ENCODE measurements around the gene RPP25.

Gene RPP25, protein sequence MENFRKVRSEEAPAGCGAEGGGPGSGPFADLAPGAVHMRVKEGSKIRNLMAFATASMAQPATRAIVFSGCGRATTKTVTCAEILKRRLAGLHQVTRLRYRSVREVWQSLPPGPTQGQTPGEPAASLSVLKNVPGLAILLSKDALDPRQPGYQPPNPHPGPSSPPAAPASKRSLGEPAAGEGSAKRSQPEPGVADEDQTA

DNA sequence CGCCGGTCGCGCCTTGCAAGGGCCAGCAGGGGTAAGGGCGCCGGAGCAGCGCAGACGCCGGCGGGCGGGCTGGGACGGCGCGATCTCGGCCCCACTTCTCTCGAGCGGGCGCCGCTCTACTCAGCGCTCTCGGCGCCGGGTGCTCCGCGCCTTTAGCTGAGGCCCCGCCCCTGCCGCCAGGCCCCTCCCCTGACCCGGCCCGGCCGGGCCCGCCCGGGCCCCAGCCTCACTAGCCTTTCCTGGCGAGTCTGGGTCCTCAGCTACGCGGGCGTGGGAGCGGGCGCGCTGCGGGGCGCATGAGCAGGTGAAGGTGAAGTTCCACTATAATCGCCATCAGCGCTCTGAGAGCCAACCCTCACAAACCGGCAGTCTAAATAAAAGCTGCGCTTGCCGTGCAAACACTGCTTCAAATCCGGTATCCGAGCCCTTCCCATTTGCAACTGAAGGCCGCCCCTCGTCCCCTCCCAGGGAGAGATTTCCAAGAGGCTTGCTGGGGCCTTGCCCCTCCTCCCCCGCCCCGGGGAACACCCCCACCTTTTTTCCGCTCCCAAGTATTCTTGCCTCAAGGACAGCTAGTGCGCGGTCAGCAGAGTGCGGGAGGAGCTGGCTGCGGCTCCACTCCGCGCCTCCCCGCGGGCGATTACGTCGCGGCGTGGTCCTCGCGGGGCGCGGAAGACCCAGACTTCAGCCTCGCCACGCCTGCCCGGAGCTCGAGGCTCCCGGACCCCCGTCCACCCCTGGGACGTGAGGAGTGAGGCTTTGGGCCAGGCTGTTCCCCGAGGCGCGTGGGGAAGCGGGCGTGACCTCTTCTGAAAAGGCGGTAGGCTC, at the start of gene RPP25:
TSS of gene RPP25 (minus strand) at position 125 of the 828 bp plus-strand sequence. CDS start 189 bp downstream, outside the sequence.
- DNase-seq, result peak; percentile 80

DNA sequence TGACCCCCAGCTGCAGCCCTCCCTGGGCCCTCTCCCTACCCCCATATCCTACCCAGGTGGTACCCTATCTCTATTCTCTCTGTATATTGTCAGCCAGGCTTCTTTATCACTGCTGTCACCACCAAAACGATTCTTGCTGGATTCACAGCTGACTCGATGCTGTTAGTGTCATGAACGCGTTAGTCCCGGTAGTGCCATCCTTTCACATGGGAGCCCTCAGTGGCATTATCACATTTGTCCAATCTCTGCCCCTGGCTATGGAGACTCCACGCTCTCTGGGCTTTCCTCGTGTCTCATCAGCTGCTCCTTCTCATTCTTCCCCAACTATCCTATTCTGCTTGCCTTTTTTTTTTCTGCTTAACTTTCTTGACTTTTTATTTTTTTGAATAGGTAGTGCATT, 45.8 kb upstream of the RPP25 start:
- no peak for DNase-seq

DNA sequence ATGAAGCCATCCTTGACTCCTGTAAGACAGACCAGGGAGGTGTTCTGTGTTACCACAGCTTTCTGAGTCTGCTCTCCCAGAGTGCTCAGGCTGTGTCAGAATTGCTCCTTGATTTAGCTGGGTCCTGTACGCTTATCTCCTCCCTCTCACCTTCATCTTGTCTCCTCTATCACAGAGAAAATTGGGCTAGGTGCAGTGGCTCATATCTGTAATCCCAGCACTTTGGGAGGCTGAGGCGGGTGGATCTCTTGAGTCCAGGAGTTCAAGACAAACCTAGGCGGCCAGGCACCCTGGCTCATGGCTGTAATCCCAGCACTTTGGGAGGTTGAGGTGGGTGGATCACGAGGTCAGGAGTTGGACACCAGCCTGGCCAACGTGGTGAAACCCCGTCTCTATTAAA, 44.7 kb upstream of the RPP25 start:
- no peak for DNase-seq

DNA sequence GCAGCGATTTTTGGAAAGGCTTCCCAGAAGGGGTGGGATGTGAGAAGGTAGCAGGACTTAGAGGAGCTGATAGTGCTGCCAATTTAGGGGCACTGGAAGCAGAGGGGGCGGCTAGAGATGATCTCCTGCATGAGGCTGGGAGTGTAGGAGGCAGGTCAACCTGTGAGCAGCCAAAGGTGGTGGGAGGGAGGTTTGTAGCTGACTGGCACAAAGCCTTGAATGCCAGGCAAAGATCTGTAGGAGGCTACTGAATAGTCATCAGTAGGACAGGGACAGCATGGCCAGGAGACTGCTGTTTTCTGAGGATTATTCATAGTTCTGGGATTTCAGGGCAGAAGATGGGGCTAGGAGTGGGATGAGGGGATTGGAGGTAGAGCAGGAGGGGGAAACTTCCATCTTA, 41.0 kb upstream of the RPP25 start:
- no peak for DNase-seq

DNA sequence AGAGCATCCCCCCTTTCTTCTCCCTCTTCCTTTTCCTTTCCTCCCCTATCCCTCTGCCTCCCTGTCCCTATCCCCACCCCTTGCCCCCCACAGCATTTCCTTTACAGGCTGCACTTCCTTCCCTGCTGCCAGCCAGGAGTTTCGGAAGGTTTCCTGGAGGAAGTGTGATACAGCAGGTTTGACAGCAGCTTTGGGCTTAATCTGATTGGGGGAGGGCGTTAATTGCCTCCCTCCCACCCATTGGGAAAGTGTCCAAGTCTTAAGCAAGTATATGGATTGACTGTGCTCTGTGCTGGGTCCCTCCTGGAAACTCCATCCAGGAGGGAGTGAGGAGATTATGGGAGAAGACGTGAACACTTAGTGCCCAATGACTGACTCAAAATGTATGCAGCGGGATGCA, 40.6 kb upstream of the RPP25 start:
- DNase-seq, result no peak

DNA sequence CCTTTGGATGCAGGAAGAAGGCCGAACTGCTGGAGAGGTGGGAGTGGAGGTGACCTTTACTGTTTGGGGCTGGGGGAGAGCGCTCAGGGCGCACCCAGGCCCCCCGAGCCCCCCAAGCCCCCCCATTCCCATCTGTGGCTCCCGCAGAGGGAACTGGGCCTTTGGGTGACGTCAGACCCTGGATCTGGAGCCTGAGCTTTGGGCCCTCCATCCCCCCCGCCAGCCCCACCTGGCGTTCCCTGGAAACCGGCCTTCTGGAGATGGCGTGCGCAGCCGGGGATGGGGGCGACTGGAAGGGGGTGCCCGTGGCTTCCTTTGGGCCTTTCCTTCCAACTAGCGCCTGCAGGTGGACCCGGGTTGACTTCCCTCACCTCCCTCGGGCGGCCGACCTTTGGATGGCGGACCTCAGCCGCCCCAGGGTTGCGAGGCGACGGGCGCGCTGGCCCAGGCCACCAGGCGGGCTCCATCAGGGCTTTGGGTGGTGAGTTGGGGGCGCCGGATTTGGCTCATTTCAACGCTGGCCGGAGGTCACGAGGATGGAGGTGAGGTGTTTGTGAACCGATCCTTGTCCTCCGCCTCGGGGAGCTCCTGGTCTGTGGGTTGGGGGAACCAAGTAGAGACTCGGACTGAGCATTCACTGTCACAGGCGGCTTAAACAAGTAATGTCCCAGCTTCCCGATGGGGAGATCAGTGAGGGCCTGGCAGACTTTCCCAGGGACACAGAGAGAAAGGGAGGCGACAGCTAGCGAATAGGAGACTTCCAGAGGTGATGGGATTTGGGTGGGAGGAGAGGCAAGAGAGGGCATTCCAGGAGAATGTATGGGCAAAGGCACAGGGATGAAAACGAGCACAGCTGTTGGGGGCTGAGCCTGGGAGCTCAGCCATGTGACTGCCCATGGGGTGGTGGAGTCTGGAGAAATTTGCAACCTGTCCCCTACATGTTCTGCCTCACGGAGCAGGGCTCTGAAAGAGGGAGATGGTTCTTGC, 39.5 kb upstream of the RPP25 start:
- DNase-seq, result peak; percentile 67

DNA sequence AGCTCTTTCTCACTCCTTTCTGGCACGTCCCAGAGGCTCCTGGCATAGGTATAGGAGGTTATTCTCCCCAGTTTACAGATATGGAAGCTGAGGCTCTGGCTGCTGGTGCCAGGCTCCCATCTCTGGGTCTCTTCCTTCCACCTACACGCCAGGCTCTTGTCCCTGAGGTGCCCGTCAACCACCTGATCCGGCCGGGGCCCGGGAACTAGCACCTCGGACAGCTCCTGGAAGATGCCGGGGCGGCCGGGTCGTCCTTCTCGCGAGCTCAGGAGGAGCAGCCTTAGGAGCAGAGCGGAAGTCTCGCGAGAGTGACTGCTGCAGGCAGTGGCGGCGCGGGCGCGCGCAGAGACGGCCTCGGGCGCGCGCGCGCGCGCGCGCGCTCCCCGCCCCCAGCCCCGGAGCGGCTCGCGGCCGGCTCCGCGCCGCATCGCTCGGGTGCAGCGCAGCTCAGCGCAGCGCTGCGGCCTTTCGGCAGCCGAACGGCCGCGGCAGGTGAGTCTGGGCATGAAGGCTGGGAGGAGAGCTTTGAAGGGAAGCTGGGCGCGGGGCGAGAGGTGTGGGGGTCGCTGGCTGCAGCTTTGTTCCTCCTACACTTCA, 38.7 kb upstream of the RPP25 start, which contains the start of gene SCAMP5:
TSS of gene SCAMP5 (plus strand) at position 382 of the 597 bp plus-strand sequence. CDS start 16,277 bp downstream, outside the sequence.
- peak; percentile 89 for DNase-seq

DNA sequence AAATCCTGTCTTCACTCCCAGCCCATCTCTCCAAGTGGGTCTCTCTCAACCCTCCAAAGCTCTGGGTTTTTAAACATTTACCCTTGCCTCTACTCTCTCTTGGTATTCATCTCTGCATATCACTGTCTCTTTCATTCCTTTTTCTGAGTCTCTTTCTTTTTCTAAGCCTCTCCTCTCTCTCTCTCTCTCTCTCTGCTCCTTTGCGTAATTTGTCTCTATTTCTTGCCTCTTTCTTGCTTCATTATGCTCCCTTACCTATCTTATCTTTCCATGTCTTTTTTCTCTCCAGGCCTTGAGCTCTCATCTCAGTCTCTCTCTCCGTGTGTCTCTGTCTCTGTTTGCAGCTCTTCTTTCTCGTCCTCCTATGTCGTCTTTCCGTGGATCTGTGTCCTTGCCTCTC, 38.1 kb upstream of the RPP25 start:
- no peak for DNase-seq

DNA sequence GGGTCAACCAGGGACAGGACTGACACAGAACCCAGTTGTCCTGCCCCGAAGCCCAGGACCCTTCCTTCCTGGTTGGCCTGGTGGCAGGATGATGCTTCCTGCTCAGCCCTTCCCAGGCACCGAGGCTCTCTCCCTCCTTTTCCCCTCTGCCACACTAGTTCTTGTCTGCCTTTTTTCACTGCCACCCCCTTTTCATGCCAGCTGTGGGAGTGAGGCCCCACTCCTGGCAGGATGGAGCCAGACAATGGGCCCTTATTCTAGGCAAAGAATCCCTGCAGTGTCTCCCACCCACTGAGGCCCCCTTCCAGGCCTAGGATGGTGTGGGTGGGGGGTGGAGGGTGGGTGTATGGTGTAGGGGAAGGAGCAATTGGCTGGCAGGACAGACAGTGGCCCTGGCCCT, 37.7 kb upstream of the RPP25 start:
- no peak for DNase-seq

DNA sequence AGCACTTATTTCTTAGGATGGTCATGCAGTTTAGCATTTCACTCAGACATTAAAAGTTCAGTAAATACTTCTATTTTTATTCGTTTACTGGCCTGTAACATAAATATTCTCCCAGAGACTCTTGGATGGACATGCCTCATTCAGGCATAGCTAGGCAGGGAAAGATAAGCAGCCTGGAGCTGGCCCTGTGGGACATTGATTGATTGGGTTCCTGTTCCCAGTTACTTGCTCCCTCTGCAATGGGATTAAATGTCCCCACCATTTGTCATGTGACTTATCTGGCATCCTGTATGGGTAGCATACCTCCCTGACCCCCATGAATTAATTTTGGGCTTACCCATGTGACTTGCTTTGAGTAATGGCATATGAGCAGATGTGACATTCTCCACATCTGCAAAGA, 36.0 kb upstream of the RPP25 start:
- no peak for DNase-seq

DNA sequence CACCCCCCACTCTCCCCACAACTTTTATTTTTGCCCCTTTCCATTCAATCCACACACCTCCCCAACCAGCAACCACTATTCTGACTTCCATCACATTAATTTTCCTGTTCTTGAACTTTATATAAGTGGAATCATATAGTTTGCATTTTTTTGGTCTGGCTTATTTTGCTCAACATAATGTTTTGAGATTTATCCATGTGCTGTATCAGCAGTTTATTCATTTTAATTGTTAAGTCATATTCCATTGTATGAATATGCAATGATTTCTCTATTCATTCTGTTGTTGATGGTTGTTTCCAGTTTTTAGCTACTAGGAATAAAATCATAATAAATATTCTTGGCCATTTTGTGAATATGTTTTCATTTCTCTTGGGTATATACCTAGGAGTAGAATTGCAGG, 33.0 kb upstream of the RPP25 start:
- DNase-seq, result no peak

DNA sequence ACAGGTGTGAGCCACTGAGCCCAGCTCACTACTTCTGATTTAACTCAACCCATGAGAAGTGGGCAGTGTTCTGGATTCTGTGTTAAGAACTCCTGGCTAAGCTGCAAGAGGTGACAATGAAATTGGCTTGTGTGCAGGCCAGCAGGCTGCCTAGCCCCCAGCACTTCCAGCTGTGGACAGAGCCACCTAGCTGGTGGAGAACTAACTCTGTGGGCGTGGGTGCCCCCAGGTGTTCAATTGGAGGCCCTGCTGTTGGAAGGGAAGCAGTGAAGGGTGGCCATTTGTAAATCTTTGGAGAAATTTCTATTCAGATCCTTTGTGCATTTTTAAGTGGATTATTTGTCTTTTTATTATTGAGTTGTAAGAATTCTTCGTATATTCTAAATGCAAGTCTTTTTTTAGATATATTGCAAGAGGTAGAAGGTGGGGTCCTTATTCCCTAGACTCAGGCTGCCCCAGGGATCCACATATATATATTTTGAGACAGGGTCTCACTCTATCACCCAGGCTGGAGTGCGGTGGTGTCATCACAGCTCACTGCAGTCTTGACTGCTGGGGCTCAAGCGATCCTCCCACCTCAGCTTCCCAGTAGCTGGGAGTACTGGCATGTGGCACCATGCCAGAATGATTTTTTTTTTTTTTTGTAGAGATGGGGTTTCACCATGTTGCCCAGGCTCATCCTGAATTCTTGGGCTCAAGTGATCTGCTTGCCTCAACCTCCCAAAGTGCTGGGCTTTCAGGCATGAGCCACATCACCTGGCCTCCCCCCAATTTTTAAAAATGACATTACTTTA, 31.6 kb upstream of the RPP25 start:
- no peak for DNase-seq

DNA sequence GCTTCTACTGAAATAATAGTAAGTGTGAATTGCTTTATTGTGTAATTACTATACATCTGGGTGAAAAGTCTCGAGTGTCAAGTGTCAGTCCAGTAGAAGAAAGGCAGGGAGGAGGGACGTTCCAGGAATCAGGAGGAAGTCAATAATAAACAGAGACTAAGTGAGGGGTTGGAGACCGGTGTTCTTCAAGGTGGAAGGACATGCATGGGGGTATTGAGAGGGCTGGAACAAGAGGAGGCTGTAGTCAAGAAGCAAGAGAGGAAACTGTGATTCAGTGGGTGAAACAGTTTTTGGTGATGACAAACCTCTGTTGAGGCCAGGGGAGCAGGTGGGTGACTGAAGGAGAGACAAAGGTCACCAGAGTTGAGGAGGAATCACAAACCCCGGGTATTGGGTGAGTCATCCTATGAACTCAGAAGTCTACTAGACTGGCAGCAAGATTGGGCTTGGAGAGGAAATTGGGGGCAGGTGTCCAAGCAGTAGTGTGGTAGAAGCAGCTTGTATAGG, 27.2 kb upstream of the RPP25 start:
- DNase-seq, result no peak

DNA sequence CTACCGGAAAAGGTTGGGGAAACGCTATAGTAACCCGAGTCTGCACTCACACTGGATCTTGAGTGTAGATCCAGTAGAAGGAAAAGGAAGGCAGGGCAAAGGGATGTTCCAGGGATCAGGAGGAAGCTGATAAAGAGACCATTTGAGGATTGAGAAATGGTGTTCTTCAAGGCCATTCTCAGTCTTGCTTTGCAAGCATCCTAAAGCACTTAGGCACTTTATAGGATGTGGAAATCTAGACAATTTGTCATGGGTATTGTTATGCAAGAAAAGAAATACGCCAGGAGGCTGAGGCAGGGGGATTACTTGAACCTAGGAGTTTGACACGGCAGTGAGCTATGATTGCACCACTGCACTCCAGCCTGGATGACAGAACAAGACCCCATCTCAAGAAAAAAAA, 25.6 kb upstream of the RPP25 start:
- no peak for DNase-seq

DNA sequence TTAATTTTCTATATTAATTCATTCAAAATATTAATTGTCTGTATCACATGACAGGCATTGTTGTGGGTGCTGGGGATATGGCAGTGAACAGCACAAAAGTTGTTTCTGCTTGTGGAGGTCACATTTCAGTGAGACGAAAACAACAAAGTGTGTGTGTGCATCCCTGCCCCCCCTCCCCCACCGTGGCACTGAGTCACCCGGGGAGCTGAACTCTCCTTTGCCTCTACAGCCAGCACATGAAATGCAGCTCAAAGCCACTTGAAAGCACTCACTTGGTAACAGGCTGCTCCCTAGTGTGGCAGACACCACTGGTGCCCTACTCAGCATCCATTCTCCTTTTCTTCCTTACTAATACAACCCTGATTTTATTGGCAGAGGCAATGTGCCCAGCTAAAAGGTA, 21.9 kb upstream of the RPP25 start:
- no peak for DNase-seq

DNA sequence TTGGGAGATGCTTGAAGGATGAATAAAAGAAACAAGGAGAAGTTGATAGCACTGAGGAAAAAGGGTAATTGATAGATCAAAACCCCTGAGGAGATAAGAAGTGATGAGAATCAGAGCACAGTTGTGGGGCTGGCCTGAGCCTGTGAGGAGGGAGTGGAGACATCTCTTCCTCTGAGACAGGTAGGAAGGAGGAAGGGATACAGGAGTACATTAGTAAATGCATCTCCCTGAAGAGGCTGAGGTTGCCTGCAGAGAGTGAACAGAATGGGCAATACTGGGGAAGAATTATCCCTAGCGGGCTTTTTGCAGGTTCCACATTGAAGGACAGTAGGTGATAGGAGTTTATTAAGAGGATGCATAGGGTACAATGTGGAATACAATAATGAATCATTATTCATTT, 21.5 kb upstream of the RPP25 start:
- no peak for DNase-seq

DNA sequence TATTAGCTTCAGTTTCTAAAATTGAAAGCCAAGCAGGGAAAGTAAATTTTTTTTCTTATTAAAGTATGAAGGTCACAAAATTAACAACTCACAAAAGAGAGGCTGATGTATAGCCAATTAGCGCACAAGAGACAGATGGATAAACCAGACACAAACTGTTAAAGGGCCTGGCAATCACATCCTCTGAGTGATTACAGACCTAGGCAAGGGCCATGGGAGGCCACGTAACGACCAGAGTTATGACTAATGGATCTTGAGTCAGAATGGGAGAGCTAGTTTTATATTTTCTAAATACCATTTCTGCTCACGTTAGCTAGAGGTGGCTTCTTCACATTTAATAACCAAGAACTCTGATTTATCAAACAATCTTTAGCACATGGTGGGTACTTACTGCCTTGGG, 21.0 kb upstream of the RPP25 start:
- no peak for DNase-seq

DNA sequence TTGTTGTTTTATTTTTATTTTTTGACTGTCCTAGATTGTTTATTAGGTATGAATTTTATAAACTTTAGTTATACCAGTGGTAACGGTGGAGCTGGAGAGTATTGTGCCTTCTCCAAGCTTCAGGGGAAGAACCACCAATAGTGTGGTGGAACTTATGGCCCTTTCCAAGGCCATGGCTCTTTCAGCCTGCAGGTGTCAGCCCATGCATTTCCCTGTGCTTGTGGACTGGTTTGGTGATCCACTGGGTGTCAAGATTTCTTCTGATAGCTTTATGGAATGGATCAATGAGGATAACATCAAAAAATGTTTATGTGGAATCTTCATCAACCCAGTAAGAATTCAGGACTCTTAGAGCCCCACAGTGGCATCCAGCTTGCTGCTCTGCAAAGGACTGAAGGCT, 19.6 kb upstream of the RPP25 start:
- no peak for DNase-seq

DNA sequence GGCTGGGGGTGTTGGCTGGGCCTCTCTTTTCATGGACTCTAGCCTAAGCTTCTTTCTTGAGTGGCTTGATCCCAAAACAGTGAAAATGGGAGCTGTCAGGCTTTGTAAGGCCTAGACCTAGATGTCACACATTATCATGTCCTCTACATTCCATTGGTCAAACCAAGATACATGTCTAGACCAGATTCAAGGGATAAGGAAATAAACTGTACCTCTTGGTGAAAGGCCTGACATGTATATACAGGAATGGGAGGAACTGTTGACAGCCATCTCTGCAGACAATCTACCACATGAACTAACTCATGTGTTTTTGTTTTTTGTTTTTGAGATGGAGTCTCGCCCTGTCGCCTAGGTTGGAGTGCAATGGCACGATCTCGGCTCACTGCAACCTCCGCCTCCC, 11.1 kb upstream of the RPP25 start:
- DNase-seq, result no peak

DNA sequence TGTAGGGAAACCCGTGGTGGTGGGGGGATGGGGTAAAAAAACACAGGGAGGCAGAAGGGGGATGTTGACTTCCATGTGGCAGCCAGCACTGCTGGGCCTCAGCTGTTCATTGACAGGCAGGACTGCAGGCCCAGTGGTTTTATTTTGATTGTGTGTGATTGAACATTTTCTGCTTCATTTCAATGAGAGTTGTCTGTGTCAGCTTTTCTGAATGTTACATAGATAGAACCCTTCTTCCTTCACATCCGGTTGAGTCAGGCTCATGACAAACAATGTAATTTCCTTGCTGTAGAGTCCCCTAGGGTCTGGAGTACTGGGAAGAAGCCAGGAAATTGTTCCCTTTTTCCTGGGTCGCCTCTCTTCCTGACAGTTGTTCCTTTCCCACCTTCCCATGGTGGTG, 8.2 kb upstream of the RPP25 start:
- DNase-seq, result peak; percentile 21

DNA sequence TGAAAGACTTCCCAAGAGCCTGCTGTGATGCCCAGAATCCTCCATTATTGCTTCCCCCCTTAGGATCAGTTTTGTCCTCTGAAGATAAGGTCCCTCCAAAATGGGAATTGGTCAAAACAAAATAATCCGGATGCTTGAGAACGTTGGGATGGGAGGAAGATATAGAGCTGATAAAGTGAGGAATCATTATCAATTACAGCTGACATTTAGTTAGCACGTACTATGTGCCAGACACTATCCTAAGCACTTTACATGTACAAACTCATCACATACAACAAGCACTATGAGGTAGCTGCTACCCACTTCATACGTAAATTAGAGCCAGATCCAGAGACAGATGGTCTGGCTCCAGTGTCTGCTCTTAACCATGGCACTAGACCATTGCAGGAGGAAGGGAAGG, 6.6 kb upstream of the RPP25 start:
- no peak for DNase-seq

DNA sequence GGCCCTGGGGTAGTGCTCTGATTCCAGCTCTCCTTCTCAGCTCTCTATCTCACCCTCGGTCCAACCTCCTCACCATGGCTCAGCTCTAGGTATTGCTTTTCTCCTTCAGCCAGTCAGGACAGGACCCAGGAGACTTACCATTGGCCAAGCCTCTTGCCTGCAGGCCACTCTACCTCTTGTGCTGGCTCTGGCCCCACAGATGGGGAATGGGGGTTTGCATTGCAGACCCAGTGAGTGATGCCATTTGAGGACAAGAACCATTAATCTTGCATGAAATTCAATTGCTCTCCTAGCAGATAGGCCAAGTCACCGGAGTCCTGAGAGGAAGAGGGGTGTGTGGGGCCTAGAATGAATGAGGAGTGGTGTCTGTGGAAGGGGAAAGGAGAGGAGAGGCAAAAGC, 6.1 kb upstream of the RPP25 start:
- no peak for DNase-seq

All from retina (tissue), 1 donor.